ENCODE measurements around the gene ICE1.
A peak's percentile ranks its signal among the peaks of the same experiment; 100 is the strongest.
"Not testable (repeated sequence)": the region's sequence is repeated elsewhere in the genome, so short reads cannot be mapped to it uniquely, and the experiment has no call there.

ICE1 gene, protein sequence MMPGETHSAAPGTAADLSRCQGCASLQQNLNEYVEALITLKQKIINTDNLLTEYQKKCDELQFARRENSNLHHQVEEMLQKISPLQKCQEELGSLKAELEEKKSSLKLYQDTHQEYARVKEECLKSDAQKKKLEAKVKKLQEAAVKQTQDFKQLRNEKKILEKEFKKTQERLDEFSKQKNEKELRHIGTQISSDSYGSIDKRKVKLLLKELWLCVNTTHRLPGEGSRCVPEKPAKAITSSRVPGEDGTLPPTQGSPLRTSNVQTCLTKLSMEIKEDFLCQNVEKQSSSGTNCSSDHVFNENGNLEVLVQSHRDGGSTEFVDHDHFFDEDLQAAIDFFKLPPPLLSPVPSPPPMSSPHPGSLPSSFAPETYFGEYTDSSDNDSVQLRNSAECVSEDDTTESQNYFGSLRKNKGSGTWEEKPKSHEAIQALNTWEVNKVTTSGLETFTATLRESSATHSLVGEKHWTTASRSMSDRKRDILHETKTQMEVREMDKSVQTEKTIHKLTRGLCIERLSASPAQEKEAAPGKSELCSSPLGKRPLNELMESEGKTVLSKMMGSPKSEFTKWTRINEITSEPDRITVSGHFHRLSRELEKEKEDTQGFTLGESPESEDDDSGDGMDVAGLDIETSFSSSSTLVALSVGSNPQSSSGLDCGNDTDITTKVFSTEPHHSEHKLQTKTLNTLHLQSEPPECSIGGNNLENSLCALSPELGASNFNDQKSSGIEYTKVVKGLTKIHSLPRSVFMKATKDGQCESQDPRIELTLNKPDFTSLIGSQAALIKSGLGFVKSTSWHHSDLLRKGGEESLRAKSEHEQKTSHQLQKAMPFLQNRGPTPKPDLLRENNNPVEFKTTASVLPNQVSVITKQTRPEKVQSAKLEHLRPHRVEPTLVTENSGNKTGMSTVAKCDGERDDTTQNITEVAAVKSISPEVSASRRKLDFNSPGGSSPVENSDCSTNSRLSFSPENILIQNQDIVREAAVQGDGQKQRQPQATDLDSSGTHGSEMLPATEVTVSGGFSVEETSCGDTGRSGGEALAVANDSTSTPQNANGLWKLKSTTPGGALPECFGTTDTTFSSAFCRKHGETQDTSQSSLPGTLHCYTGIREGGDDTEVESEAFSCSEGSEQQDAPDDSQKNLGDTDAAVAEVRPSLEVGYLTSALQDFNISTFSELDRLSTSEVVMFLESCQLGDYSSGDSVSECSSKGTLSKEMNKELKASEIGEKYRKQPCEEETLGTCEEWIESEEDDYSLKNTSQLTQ (N-terminal part only)

DNA sequence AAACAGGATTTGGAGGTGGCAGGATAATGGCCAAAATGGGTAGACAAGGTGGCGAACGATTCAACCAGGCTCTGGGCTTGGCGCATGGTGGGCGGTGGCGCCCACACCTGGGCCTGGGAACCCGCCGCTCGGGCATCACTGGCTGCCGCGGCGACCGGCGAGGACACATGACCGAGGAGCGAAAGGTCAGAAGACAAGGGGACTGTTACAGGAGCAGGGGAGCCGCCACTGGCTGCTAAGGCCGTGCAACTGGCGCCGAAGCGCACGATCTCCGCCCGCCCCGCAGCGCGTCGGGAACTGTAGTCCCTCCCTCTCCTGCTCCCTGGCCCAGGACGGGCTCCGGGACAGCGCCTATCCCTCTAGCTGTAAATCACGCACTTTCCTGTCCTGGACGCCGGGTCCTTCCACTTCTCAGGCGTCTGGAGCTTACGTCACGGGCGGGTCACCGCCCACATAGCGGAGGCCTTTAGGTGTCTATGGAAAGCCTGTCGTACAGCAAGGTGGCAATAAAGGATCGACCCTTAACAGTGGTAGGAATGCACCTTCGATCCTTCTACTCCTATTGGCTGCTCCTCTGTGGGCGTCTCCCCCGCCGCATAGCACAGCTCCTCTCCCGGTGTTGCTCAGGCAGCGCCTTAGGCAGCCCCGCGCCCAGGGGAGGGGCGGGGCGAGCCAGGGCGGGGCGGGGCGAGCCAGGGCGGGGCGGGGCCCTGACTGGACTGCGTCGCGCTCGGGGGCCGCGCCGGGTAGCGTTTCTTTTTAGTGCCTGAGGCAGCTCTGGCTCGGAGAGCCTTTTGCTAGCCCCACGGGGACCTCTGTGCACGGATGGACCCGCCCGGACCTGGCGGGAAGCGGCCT lies at the start of gene ICE1:
Gene ICE1 (plus strand): TSS at position 717 of the 858 bp plus-strand sequence. CDS start 239 bp downstream, outside the sequence.
- peak; percentile 94 for DNase-seq

DNA sequence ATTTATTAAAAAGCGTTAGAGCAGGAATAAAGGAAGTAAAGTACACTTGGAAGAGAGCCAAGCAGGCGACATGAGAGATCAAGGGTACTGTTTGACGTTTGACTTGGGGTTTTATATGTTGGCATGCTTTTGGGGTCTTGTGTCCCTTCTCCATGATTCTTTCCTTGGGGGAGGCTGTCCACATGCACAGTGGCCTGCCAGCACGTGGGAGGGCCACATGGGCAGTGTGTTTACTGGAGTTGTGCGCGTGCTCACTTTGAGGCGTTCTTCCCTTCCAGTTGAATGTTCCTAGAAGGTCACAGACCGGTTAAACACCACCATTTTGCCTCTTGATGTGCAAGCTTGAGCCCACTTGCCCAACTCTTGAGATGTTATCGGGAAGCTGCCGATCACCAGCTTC lies 49.5 kb upstream of the ICE1 start:
- DNase-seq = no peak

DNA sequence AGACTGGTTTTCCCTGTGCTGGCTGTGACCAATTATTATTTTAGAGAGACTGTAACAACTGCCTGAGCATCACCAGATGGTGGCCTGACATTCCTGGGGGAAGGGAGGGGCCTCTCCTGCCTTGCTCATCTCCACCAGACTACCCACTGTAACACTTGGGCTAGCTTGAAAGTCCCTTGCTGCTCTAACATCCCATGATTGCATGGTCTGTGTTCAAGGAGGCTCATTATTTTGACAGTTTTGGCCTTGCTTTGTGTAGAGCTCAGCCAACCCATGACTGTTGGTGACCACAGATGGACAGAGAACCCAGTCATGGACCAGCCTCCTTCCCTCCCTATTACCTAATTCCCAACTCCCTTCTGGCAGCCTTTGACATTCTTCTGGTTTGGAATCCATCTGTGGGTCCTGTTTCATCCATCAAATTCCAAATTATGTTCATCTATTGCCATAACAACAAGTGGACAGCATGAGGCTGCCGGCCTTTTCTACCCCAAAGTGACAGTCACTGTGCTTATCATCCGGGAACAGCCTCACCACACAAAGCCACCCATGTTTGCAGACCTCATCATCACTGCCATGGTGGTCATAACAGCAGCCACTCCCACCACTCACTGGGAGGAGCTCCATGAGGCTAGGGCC lies 49.0 kb upstream of the ICE1 start:
- DNase-seq = no peak

DNA sequence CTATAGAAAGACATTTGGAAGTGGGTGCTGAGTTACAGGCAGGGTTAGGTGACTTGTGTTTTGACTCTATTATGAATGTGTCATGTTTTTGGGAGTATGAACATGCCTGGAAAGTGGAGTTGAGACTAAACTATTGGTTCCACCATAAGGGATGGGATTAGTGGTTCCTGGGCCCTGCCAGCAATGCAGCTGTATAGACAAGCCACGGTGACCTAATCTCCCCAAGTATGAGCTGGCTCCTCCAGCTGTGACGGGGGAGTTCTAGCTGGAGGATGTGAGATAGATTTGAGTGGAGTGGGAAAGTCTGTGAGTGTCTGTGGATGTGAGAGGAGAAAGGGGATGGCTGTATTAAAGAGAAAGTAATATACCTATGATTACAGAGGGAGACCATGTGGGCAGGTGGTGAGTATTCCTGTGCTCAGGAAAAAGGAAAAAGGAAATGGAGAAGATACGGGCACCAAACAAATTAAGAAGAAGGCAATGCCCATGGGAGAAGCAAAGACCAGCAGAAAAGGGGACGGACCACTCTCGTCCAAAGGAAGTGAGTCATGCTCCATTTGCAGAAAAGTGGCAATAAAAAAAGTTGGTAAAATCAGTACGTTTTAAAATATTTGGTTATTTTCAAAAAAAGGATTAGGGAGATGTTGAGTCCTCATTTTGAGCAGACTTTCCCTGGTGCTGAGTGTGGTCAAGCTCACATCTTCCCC lies 48.3 kb upstream of the ICE1 start:
- DNase-seq = no peak

DNA sequence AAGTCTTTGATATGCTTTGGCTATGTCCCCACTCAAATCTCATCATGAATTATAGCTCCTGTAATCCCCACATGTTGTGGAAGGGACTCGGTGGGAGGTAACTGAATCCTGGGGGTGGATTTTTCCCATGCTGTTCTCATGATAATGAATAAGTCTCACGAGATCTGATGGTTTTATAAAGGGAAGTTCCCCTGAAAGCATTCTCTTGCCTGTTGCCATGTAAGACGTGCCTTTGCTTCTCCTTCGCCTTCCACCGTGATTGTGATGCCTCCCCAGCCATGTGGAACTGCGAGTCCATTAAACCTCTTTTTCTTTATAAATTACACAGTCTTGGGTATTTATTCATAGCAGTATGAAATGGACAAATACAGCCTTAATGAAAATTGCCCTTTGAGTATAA lies 44.7 kb upstream of the ICE1 start:
- DNase-seq = no peak

DNA sequence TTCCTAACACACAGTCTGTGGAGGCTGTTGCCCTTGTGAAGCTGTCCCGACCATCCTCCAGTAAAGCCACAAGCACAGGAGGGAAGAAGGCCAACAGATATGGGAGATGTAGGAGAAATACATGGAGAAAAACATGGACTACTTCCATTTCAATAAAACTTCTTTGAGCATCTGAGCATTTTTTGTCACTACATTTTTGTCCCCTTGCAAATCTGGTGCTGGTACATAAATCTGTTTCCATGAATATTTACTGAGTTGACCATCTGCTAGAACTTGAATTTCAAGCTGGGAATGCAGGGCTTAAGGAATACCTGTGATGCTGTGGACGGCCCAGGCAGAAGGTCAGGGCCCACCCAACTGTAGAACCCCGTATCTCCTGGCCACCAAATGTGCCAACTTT lies 43.9 kb upstream of the ICE1 start:
- DNase-seq = no peak

DNA sequence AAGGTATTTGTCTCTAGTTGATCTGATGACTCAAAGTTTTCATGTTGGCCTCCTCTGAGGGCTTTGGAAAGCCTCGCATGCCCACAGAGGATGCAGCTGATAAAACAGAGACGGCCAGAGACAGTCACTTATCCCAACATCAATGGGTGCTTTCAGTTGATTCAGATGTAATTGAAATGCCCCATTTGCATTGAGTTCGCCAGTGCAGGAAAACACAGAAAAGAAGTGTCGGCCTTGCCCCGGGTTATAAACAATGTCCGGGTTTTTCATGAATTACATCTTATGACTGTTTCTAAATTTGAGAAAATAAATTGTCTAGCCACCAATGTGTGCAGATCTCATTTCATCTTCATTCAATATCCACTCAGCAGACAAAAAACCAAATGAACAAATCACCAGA lies 42.2 kb upstream of the ICE1 start:
- no peak for DNase-seq

DNA sequence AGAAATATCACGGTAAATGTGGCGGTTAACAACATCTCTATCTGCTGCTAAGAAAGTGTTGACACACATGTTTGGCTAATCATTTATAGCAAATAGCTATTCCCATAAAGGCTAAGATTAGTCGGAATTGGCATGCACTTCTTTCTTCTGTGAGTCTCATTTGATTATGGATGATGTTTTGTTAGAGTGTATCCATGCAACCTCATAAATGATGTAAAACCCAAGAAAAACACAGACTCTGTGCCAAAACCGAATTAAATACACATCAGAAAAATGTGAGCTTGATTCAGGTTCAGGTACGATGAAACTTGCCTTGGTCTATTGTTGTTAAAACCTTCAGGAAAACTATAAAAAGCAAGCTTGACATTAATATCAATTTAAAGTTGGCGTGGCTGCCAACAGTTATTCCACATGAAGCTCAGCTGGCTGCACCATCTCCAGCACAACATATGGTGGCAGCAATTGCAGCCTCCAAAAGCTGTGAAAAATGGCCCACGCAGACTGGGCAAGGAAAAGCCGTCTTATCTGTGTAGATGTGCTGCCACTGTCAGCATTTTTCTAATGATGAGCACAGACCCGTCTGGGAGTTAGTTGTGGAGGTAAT lies 41.1 kb upstream of the ICE1 start:
- no peak for DNase-seq

DNA sequence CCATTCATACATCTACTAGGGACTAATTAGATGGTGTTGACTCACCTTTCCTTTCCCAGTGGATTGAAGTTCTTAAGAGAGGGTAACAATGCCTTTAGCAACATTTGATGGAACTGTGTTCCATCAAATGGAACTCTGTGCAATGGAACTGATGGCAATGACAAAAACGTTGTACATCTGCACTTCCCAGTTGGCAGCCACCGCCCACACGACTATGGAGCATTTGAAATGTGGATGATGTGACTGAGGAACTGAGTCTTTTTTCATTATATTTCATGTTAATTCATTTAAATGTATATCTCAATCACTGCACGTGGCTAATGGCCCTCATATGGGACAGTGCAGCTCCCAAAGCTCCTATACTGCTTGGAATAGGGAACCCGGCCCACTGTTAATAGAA lies 39.0 kb upstream of the ICE1 start:
- DNase-seq = no peak

DNA sequence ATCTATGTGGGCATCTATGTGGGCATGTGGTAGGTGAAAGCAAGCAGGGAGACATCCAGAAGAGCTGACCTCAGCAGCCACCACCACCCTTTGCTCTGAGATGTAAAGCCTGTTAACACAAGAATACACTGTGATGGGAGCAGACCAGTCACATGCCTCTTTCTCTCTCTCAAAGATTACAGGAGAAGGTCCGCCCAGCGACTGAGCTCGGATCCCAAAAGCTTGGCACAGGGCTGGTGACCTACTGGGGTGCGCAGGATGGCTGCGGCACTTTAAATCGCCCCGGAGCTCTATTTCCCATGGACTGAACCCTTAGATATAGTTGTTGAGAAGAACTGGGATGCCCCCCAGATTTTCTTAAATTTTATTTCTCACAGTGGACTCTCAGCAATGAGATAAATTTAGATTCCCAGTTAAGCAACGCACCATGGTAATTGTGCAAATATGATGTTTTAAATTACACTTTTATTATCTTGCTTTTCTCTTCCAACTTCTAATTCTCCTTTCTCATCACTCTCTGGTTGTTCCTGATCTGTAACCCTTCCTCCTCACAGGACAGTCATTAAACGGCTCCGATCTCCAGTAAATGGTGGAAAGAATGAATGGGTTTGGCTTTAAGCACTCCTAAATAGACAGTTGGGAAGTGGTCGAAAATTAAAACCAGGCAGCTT lies 37.7 kb upstream of the ICE1 start:
- no peak for DNase-seq

DNA sequence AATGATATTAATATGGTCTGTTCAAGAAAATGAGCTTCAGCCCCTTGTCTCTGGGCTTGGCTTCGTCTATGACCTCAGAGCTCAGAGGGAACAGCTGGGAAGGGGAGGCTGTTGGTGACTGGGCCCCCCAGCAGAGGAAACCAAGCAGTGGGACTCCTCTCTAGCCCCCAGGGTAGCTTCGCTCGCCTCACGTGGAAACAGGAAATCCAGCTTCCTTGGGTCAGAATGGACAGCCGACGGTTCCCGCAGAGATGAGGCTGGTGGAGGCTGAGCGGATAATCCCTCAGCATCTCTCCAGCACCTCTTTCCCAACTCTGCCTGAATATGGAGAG lies 37.2 kb upstream of the ICE1 start:
- DNase-seq = no peak

DNA sequence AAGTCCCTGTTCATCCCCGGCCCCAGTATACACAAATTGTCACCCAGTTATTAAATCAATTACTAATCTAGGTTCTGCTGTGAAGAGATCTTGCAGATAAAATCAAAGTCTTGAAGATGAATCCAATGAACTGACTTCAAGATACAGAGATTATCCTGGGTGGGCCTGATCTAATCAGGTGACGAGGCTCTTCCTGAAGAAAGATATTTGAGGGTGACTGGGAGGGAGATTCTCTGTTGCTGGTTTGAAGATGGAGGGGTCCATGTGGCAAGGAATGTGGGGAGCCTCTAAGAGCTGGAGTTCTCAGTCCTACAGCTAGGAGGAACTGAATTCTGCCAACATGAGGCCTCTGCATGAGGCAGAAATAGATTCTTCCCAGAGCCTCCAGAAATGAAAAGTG lies 36.1 kb upstream of the ICE1 start:
- DNase-seq = no peak

DNA sequence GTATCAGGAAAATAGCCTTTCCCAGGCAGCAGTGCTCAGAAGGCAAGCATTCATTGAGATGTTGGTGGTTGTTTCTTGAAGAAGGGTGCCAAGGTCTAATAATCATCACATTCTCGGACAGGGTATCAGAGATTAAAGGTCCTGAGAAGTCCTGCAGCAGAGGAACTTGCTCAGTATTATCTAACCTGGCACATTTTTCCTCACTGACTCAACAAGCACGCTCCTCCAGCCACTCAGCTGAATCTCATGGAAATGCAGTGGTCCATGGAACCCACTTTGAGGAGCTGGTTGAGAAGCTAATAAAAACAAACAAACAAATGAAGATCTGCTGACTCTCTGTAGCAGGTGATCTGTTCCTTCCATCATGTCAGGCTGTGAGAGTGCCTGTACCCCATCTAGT lies 35.3 kb upstream of the ICE1 start:
- no peak for DNase-seq

DNA sequence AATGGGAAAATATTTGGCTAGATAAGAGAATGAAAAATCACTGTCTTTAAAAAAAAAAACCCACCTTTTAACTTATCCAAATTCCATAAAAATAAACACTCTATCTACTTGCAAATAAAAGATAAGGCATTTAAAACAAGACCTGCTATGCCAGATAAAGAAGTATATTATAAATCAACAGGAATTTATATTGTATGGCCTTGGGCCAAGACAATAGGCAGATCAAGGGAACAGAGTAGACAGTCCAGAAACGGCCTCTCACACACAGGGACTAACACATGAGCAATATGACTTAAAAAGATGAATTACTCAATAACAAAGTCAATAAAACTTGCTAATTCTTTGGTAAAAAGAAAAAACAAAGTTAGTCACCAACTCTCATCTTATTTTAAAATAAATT lies 34.7 kb upstream of the ICE1 start:
- DNase-seq = no peak

DNA sequence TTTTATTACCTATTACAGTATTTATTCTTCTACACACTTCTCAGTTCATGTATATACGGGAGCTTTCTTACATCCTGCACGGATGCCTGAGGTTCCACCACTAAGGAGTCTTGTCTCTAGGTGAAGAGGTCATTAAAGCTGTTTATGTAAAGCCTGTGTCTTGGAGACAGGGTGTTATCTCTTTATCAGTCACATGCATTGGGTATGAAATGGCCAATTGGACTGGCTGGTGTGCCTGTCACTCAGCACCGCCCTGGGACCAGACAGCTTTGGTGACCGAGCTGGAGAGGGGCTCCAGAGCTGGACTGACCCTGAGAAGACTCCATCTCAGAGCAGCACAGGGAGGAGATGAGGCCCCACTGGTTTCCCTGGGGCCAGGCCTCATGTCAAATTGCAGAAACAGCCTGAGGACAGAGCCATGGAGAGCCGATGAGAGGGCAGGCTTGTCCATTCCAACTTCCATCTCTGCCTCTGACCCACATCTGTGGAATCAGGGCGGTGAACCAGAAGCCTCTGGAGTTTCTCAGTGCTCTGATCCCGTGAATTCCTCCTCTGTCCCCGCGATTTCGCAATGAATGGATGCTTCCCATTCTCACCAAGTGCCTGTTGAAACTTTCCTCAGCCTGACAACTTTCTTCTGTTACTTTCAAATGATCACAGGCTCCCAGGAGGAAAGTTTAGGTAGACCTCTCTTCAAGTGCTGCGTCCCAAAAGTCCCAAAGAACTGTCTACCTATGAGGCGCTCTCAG lies 32.2 kb upstream of the ICE1 start:
- DNase-seq = not testable (repeated sequence)

DNA sequence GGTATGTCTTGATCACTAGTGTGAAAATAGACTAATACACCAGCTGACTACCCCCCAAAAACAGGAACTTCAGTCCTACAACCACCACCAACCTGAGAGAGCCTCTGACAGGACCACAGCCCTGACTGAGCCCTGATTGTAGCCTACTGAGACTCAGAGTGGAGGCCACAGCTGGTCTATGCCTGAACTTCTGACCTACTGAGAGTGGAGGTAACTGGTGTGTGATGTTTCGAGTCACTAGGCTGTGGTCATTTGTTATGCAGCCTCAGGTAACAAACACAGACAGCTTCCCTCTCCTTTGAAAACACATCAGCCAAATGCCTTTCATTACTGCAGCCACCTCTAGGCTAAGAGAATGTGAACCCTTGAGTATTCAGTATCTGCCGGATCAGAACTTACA lies 30.0 kb upstream of the ICE1 start:
- DNase-seq = not testable (repeated sequence)

DNA sequence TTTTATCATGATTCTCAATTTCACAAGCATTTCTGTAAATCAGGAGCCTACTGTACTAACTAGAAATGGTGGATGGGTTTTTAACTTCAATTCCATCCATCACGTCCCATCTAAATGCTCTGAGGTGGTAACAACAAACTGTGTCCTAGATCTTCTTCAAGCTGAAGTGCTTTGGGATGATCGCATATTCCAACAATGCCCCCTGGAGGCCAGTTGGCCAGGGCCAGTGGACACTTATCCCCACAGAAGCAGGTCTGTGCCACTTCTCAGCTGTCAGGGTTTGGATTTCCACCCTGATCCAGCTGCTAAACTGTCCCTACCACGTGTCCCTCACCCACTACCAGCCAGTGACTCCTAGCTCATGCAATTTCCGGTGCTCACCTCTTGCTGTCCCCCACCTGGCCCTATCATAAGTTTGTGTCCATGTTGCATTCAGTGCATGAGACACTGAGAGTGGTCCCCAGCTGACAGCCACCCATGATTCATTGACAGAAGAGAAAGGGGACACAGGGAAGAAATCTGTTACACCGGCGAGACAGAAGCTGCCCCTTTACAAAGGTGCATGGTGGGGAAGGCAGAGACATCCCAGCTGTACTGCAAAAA lies 28.0 kb upstream of the ICE1 start:
- DNase-seq = not testable (repeated sequence)

DNA sequence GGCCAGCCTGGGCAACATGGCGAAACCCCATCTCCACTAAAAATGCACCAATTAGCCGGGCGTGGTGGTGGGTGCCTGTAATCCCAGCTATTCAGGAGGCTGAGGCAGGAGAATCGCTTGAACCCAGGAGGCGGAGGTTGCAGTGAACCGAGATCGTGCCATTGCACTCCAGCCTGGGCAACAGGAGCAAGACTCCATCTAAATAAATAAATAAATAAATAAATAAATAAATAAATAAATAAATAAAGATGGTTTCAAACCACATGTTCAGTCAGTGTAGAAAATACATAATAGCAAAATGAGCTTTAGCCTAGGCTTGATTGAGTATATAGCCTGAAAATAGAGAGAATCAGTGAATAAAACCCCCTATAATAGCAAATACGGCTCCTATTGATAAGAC lies 27.4 kb upstream of the ICE1 start:
- DNase-seq = not testable (repeated sequence)

DNA sequence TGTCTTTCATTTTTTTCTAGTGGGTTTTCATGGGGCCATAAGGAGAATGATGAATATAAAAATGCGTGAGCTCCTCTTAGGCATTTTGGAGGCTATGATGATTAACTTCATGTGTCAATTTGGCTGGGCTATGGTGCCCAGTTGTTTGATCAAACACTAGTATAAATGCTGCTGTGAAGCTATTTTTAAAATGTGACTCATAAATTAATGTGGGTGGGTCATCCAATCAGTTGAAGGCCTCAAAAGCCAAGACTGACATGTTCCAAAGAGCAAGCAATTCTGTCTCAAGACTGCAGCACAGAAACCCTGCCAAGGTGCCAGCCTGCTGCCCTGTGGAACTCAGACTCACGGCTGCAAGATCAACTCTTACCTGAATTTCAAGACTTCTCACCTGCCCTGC lies 24.4 kb upstream of the ICE1 start:
- no peak for DNase-seq

Measured in DMS79 treated with DMSO at 0.1 percent for 48 hours (cell line).